ELF-1 (cell line): ENCODE results near the gene GABBR1.

Experiments
- DNase-seq: peaks from one replicate; pipeline ENCODE4 v3.0.0-alpha.2; 2016; ENCODE audit warnings: low read depth, low spot score

Gene GABBR1

DNA sequence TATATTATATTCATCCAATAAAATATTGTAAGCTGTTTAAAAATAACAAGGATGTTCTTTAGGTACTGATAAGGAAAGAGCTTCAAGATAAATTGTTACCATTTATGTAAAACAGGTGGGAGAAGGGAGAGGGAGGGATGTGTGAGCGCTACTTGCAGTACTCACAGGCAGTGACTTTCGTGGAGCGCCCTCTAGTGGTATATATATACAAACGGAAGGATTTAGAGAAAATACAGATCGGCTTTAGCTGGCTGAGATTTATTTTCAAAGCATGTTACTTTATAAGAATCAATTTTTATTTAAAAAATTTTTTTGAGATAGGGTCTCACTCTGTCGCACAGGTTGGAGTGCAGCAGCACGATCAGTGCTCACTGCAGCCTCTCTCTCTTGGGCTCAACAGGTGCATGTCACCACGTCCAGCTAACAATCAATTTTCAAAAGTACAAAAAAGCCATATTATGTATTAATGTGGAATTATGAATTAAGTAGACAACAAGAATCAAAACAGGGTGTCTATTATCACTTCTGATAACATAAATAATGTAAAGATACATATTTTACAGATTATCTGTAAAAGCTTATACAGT lies 20.6 kb upstream of the GABBR1 start:
- DNase-seq: no peak

DNA sequence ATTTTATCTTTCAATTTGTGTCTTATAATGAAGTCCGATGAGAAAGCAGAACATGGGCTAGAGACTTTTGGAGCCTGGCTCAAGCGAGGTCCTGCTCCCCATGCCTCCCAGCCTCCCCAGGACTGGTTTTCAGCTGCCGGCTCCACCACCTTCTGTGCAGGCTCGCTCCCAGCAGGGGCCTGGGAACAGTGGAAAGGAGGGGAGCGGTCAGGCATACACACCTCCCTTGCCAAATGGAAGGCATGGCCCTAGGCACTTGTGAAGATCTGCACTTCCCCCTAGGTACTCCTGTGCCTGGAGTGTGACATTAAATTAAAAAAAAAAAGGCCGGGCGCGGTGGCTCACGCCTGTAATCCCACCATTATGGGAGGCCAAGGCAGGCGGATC lies 19.2 kb upstream of the GABBR1 start:
- peak; percentile 70 for DNase-seq

DNA sequence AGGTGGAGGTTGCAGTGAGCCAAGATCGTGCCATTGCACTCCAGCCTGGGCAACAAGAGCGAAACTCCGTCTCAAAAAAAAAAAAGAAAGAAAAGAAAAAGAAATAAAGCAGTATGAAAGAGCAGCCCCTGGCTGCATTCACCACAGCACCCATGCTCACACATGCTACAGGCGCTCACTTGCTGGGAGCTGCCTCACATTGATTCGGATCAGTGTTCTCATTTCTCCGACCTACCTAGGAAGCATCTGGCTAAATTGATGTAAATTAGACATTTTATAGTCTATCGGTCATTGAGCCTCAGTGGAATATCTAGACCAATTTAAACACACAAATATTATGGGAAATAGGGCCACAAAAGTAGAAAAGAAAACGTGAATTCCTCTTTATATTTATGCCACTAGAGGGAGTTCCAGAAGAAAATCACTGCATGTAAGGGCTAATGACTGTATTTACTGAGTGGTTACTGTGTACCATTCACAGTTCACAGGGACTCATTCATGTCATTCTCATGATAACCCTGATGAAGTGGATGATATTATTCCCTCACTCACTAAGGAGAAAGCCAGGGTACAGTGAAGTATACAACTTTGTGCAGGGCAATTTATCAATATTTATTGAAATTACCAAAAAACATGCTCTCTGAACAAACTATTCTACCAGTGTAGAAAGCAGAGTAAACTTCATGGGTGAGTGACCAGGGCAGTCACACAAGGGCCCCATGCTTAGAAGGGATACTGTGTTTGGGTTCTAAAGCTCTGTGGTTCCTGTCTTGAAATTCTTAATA lies 18.6 kb upstream of the GABBR1 start:
- no peak for DNase-seq

DNA sequence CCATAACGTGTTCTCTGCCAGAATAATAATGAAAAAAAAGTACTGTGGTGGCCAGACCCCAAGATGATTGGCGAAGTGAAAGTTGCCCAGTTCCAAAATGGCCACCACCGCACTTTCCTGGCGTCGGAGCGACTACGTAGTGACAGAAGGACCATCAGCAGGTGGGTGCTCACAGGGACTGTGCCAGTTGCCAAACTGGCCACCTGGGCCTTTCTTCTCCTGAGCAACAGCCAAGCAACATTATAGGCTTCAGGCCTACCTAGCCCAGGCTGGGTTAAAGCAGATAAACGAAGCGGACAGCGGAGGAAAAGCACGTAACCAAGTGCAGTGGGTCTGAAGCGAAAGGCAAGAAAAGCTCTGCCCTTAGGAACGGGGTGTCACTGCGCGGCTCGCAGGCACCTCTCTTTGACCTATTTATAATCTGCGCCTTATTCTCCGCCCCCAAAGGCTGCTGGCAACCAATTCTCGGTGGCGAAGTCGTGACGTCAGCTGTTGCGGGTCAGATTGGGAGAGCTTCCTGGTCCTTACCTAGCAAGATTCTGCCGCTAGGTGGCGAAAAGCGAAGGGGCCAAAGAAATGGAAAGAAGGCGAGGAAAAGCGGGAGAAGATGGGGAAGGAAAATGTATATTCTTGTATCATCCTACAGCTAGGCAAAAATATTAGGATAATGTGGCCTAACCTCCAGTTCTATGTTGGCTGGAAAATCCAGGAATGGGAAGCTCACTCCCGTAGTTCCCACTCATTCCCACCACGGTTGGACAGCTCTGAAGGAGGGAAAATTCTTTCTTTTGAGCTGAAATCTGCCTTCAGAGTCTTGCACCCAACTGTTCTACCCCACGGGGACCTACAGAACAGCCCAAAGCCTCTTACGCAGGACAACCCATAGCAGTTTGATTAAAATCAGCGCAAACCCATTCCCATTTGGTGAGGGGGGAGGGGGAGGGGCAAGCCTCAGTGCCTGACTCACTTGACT lies 17.0 kb upstream of the GABBR1 start:
- DNase-seq: peak; percentile 98

DNA sequence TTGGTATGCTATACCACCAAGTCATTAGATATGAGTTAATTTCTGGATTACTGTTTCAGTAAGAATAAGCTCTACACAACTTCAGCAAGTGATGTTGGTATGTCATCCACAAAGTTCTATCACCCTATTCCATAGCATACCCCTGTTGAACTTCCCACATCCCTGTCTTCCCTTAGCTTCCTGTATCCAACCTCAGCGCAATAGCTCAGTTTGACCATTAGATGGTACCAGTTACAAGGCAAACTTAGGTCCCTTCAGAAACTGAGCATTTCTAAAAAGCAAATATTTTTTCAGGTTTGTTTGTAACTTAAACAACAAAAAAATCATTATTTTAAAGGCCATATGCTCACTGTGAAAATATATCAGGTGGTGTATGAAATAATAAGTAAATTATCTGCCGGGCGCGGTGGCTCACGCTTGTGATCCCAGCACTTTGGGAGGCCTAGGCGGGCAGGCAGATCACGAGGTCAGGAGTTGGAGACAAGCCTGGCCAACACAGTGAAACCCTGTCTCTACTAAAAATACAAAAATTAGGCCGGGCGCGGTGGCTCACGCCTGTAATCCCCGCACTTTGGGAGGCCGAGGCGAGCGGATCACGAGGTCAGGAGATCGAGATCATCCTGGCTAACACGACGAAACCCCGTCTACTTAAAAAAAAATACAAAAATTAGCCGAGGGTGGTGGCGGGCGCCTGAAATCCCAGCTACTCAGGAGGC lies 15.1 kb upstream of the GABBR1 start:
- DNase-seq: no peak

DNA sequence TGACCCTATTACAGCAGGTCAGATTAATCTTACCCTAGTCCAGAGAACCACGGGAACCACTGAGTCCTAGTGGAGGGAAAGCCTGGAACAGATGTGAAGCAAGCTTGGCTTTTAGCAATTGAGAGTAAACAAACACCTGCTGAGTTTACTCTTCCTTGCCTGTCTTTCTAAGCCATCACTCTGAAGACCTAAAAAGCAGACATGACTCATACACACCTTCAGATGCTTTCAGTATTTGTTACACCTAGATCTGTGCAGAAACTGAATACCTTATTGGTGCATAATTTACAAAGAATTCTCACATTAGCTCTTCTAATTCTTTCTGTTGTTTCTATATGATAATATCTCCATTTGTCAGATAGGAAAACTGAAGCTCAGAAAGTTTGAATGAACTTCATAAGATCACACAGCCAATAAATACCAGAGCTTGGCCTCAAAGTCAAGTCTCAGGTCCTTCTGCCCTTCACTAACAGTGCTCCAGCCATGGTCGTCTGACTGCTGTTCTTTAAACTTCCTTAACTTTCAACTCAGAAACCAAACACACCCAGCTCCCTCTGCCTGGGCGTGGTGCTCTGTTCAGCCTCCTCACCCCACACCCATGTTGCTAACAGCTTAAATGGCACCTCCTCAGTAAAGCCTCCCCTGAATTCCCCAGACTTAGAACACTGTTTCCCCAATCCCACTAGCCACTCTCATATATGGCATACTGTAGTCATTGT lies 8.6 kb upstream of the GABBR1 start:
- no peak for DNase-seq

DNA sequence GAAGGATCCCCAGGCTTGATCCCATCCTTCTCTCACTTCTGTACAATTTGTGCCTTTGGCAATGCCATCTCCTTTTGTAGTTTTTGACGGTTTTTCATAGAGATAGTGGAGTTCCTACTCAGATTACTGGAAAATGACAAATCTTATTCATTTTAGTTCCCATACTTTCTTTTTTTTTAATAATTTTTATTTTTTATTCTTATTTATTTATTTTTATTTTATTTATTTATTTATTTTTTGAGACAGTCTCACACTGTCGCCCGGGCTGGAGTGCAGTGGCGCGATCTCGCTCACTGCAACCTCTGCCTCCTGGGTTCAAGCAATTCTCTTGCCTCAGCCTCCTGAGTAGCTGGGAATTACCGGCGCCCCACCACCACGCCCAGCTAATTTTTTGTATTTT lies 4.3 kb upstream of the GABBR1 start:
- no peak for DNase-seq

DNA sequence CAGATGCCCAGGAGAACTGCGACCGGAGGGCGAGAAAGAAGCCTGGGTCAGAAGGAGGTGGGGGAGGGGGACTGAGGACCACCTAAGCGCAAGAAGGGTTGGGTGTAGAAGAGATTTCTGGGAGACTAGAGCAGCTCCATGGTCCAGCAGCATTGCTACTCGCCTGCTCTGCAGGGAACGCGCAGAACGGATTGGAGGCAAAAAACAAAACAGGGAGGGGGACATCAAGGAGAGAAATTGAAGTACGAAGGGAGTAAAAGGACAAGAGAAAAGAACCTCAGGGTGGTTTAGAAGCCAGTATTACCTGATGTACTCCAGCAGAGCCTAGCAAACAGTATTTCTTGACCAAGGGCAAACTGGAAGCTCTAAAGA lies 537 bp upstream of the GABBR1 start:
- no peak for DNase-seq

DNA sequence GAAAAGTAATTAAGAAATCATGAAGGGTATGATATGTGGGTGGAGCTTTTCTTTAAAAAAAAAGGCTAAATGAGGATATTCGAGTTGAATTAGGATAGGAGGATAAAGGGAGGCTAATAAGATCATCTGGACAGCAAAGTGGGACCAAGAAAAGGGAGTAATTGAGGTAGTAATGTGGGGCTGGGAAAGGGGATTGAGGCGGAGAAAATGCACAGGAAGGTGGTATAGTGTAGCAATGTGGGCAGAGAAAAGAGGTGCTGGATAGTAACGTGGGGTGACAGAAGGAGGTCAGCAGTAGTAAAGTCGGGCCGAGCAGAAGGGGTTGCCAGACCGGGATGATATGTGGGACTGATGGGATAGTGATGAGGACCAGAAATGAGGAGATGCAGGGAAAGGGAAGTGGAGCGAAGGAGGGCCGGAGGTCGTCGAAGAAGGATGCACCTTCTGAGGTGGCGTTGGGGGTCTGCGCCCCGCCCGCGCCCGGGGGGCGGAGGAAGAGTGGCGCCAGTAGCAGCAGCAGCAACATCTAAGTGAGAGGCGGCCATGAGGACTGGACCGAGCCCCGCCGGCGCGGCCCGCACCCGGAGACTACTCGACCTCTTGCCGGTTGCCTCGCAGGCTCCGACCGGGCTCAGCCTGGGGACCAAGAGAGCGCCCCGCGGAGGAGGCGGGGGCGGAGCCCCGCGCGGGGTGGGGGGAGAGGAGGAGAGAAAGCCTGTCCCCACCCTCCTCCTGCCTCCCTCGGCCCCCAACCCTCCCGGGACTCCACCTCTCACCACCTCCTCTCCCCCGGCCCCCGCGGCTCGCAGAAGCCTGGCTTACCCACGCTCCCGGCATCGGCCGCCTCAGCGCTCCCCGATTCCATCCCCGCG lies 887 bp downstream of the GABBR1 start:
- DNase-seq: no peak

DNA sequence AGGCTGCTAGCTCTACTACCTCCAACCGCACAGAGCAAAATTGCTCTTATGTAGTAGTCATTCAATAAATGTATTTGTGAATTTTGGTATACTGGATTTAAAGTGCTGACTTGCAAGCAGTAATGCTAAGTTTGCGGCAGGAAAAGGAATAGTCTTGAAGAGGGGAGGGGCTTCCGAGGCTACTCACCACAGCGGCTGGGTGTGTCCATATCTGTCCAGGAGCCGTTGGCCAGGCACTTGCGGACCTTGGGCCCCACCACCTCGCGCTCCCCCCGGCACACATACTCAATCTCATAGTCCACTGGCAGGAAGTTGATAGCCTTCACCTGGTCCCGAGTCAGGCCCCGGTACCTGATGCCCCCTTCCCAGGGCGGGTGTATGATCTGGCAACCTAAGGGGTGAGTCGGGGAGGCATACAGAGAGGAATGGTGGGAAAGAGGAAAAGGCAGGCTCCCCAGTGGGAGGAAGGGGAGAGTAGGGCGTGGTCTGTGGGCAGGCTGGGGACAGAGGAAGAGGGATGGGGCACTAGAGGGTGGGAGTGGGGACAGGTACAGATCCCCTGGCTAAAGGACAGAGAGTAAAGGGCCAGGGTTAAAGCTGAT lies 1.7 kb downstream of the GABBR1 start:
- no peak for DNase-seq

DNA sequence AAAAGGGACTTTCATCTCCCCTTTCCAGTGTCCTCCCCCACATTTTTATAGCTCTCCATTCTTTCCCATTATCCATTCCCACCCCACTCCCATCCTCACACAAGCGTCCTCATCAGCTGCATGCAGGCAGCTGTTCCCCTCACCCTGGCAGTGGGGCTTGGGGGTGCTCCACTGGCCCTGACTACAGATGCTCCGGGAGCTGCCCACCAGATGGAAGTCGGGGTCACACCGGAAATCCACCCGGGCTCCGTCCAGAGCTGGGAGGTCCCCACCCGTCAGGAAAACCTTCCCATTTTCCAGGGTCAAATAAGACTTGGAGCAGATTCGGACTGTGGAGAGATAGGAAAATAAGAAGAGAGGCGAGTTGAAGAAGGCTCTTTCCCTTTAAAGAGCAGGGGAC lies 2.7 kb downstream of the GABBR1 start:
- no peak for DNase-seq

DNA sequence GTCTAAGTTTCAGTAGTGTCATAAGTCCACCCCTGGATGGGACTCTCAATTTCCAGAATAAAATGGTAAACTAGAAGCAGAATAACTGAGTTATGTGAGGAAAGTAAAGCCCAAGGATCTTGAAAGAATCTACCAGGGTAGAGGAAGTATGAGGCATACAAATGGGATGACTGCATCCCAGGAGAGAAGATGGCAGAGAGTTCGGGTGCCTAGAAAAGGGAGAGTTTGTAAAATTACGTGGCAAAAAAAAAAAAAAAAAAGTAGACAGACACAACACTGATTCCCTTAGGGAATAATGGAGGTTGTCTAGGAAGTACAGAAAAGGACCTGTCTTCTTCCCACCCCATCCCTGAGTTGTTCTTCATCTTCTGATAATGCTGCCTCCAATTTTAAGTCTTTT lies 3.4 kb downstream of the GABBR1 start:
- no peak for DNase-seq

DNA sequence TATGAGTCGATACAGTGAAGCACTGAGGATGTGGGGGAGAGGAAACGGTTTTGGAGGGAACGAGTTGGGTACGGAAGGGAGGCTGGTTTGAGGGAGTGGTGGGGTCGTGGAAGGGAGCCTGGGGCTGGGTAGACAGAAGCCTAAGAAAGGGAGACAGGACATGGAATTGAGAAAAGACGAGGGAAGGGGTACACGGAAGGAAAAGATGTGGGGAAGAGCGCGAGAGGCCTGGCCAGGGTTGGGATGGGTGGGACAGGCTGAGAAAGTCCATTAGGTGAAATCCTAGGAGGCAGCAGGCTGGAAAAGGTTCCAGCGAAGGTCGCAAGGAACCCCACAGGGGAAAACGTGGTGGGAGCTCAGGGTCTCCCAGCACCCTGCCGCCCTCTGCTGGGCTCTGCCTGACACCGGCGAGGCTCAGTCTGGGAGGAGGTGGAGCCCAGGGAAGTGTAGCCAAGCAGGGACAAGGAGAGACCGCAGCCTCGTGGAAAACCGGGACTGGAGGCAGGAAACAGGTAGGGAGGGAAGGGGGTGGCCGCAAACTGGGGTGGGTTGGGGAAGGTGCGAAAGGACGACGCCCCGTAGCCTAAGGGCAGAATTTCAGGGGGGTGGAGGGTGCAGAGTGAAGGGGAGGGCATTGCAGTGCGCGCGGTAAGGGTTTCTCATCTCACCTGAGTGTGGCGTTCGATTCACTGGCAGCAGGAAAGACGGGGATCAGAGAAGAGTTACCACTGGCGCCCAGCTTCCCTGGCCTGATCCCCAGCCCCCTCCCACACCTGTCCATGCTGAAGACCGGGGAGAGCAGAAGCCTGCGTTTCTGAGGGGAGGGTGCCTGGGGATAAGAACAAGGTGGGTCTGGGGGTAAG lies 4.3 kb downstream of the GABBR1 start:
- DNase-seq: peak; percentile 93

DNA sequence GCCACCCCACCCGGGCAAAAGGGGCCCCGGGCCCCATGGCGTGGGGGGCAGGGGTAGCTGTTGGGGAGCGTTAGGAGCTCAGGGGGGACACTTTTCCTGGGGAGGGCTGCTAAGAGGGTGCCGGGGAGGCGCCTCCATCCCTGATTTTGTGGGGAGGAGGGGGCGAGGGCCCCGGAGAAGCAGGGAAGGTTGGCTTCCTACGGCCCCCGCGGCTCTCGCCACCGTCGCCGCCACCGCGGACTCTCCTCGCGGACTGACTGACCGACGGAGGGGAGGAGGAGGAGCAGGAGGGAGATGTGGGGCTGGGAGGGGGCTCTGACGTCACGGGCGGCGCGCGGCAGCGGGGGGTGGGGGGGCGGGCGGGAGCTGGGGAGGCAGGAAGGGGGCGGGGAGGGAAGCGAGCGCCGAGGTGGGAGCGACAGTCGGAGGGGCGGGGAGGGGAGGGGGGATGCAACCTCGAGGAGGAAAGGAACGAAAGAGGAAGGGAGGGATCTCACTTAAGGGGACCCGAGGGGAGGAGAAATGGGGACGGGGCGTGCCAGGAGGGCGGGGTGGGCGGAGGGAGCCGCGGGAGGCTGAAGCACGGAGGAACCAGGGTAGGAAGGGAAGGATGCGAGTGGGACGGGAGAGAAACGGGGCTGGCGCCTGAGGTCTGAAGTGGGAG lies 5.1 kb downstream of the GABBR1 start:
- DNase-seq: no peak

DNA sequence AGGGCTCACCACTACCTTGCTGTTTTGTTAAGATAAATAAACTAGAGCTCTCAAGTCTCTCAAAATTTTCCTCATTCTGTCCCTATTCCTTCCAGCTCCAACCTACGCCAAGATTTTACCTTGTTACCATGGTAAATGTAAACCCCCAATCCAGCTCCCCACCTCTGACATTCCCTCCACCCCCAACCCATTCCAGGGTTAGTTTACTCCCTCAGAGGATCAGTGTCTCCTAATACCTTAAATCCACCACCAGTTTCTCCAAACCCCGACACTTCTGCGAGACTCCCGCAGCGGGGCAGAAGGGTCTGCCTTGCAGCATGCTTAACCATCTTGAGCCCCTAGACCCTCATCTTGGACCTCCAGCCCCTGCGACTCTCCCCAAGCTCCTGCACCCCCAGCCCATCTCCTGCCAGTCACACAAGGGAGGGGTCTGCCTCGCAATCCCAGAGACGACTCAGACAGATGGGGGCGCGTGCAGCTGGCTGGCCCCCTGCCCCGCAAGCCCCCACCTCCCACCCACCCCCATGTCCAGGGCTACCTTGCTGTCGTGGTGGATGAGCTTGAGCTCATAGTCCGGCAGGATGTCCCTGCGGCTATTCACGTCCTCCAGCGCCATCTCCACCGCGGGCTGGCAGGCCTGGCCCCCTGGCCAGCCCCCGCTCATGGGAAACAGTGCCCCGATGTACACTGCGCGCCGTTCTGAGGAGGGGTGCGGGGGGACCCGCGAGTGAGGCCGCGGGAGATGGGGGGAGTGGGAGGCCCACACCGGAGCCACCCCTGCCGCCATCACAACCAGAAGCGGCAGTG lies 5.8 kb downstream of the GABBR1 start:
- DNase-seq: no peak

DNA sequence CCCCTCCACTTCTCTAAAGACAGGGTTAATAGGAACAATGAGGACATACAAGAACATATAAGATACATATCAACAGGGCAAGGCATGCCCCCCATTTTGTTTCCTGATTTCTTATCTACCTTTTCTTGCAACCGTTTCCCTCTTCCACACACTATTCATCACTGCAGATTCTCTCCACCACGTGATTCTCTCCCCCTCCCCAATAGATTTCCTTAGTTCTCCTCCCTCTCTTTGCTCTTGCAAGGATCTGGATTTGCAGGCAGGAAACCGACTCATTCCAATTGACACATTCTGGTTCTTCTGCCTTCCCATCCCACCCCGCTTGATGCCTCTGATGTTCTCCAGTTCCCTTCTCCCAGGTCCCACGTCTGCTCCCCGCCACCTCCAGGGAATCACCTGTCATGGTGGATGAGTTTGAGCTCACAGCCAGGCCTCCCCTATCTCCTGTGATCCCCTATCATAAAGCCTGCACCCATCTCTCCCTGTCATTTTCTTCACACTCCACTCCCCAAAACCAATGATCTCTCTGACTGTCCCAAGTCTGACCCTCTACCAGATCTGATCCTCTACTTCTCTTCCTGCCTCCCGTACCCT lies 7.5 kb downstream of the GABBR1 start:
- DNase-seq: no peak

DNA sequence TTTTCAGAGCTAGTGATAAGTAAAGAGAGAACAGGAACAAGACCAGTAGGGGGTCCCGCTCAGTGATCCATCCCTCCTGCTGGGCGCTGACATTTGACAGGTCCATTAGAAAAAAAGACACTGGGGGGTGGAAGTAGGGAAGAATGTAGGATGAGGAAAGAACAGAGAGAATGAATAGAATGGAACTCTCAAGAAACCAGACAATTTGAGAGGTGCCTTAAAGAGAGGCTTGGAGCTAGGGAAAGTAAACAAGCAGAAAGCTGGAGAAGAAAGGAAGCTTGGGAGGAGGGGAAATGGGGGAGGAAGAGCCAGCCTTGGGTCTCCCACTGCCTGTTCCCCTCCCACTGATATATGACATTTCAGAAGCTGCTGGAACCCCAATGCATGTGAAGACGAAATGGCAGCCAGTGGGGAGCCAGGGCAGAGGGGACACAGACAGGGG lies 8.4 kb downstream of the GABBR1 start:
- peak; percentile 66 for DNase-seq
